GM21717 (cell line): Measurements from ENCODE around the gene ZNF487.
A peak's percentile ranks its signal among the peaks of the same experiment; 100 is the strongest.
"Not testable (repeated sequence)": the region's sequence is repeated elsewhere in the genome, so short reads cannot be mapped to it uniquely, and the experiment has no call there.

Source experiments
- ATAC-seq: cut with Tn5 transposase; IDR thresholded peaks from one replicate; pipeline ENCODE4 v1.9.1; 2021; ENCODE audit warnings: mild to moderate bottlenecking, moderate library complexity; ENCODE audit not compliant: unreplicated experiment

ZNF487 gene

GRCh38 chr10:43436291-43437140, at the start of gene ZNF487:
ZNF487 (plus strand) TSS chr10:43437111; CDS start chr10:43475814, 38,703 bp downstream.
- ATAC-seq: peak; percentile 97

DNA sequence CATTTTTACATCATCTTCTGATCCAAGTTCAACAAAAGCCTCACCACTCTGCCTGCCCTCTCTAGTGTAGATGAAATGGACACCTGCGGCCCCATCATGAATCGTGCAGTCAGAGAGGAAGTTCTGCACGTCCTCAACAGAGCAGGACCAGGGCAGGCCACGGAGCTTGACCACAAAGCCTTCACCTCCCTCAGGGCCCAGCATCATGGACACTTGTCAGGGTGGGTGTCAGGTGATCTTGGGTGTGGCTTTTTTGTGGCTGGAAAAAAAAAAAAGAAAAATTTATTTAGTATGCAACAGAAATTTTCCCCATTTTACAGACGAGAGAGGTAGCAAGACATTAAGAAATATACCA, 49.3 kb upstream of the ZNF487 start:
- ATAC-seq: no peak

GRCh38 chr10:43389867-43390266, 47.0 kb upstream of the ZNF487 start:
- no peak for ATAC-seq

DNA sequence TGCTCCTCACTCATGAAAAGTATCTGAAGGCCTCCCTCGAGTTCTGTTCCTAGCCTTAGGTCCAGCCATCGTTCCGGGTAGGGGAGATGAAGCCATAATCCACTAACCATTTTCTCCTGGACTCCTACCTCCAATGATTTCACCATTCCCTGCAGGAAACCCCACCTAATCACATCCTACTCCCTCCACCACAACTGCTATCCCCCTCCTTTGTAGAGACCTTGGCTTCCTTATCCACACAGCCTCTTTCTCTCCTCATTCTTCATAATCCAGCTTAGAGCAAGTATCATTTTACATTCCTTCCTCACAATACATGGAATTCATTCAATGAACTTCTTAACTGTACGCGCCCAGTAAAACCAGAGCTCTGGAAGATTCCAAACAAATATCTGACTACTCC, 46.6 kb upstream of the ZNF487 start:
- no peak for ATAC-seq

- no peak for ATAC-seq
These were observed 46.2 kb upstream of the ZNF487 start for GRCh38 chr10:43390759-43391158.

DNA sequence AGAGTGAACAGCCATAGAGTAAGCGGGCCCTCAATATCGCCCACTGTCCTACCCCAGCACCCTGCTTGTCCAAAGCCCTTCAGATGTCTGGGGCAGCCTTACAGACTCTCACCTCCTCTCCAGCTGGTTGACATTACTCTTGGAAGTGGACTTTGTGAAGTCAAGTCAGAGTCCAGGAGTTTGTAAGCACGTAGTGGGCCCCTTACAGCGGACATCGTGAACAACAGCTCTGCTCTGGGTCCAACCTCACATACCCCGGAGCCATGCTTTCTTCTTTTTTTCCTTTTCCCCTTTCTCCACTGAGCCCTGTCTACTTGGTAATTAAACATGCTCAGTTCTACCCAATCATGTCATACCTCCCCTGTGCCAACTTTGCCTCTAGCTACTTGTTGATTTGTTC, 45.4 kb upstream of the ZNF487 start:
- no peak for ATAC-seq

GRCh38 chr10:43392748-43393147, 44.2 kb upstream of the ZNF487 start:
- ATAC-seq: no peak

DNA sequence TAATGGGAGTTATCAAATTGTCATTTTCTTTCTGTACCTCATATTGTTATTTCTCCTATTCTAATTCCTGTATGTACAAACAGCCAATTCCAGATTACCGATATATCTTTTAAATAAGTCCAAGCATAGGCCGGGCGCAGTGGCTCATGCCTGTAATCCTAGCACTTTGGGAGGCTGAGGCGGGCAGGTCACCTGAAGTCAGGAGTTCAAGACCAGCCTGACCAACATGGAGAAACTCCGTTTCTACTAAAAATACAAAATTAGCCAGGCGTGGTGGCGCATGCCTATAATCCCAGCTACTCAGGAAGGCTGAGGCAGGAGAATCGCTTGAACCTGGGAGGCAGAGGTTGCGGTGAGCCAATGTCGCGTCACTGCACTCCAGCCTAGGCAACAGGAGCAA, 43.7 kb upstream of the ZNF487 start:
- ATAC-seq: not testable (repeated sequence)

DNA sequence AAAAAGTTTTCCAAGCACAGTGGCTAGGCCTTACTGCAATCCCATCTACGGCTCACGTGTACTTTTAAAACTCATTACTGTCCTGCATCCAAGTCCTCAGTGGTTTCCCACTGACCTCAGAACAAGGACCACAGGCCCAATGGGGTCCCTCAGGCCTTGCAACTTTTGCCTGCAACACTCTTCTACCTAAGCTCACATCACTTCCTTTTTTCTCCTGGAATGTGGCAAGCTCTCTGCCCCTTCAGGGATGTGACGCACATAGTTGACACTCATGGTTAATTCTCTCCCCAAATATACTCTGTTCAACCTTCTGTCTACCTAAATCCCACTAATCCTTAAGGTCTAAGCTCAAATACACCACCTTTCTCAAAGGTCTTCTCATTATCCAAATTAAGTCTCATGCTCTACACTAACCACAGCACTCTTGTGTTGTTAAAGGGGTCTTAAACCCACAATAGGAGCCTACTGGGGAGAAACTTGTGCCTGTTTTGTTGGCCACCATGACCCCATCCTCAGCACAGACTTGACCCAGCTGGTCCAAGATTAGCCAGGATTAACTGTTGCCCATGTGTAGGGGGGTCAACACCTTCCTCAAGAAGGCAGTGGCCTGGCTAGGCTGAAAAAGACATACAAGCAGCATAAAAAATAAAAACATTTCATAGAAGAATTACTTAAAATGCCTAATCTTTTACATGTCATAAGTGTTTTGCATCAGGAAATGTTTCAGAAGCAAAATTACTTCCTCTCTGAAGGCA, 43.1 kb upstream of the ZNF487 start:
- no peak for ATAC-seq

DNA sequence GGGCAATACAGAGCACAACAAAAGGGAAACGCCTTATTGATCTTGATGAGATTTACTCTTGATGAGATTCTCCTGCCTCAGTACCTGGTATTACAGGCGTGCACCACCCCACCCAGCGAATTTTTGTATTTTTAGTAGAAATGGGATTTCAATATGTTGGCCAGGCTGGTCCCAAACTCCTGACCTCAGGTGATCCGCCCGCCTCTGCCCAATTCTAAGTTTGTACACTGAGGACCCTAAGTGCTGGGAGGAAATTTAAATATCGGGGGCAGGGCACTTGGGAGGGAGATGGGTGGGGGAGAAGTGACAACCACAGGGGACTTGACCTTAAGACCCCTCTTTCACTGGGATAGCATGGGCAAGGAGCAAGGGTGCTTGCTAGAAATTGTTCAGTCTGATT, 42.0 kb upstream of the ZNF487 start:
- ATAC-seq: no peak

GRCh38 chr10:43395571-43396060, 41.3 kb upstream of the ZNF487 start:
- ATAC-seq: no peak

GRCh38 chr10:43396061-43396927, 40.6 kb upstream of the ZNF487 start:
- ATAC-seq: peak; percentile 50

DNA sequence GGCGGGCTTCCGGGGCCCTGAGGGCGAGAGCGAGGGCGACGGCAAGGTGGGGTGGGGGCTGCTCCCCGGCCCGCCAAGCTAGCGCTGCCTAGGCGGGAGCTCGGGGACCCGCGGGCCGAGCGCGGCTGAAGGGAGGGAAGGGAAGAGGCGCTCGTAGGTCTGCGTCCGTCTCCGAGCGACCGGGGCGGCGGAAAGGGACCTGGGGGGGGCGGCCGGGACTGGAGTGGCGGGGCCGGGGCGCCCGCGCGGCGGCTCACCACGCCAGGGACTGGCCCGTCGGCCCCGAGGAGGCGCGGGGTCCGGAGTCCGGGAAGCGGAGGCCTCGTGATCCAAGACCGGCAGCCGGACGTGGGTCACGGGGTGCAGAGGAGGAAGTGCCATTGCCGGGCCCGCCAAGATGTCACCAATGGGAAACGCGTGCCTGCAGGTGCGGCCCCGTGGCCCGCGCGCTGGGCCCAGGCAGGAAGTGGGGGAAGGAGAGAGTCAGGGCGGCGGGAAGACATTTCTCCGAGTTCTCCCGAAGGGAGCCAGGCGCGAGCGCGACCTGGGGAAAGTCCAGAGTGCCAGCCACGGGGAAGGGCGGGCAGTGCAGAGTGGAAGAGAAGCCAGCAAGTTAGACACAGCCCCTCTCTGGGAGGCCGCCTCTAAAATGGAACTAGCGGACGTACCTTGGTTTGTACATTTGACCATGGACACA, 39.8 kb upstream of the ZNF487 start:
- ATAC-seq: peak; percentile 84

GRCh38 chr10:43398939-43399319, 38.0 kb upstream of the ZNF487 start:
- no peak for ATAC-seq

DNA sequence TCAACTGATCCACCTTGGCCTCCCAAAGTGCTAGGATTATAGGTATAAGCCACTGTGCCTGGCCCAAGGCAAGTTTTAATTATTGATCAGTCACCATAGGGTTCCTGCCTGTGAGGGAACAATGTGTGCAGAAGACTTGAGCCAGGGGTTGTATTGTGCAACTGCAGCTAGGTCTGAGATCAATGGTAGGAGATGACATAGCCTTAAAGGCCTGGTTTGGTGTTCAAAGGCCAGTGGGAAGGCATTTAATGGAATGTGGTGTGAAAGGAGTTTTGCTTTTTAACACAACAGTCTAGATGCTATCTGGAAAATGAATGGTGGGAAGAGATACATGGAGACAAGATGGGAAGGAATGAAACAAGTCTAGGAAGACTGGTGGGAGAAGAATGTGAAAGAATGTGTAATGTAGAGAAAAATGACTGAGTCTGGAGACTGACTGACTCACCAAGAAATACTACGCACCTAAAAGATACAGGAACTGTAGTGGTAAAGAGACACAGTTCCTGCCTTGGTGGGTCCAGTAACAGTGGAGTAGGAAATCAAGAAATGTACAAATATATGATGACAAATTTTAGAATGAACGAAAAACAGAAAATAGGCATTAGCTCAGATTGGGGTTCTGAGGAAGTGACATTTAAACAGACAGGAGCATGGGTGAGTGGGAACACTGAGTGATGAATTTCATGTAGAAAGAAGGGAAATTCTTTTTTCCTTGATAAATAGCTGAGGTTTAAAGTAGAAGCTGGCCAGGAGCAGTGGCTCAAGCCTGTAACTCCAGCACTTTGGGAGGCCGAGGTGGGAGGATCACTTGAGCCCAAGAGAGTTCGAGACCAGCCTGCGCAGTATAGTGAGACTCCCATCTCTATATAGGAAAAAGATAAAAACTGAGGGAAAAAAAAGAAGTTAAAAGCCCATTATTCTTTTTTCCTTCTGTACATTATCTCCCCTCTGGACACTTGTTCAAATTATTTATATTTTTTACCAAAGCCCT, 37.3 kb upstream of the ZNF487 start:
- no peak for ATAC-seq

- ATAC-seq: no peak
These were observed 35.3 kb upstream of the ZNF487 start for GRCh38 chr10:43401627-43402026.

DNA sequence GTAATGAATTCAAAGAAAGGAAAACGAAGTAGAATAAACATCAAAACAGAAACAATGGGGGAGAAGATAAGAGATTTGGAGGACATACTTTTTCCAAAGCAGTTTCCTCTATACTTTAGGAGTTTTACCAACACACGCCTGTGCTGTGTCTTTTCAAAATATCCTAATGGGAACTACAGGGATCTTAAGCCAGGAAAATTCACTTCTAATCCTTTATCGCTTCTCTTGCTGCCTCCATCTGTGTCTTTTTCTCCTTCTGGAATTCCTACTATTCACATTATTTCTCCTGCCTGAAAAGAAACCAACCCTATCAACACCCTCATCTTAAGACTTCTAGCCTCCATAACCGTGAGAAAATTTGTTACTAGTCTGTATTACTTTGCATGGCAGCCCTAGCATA, 34.7 kb upstream of the ZNF487 start:
- no peak for ATAC-seq

DNA sequence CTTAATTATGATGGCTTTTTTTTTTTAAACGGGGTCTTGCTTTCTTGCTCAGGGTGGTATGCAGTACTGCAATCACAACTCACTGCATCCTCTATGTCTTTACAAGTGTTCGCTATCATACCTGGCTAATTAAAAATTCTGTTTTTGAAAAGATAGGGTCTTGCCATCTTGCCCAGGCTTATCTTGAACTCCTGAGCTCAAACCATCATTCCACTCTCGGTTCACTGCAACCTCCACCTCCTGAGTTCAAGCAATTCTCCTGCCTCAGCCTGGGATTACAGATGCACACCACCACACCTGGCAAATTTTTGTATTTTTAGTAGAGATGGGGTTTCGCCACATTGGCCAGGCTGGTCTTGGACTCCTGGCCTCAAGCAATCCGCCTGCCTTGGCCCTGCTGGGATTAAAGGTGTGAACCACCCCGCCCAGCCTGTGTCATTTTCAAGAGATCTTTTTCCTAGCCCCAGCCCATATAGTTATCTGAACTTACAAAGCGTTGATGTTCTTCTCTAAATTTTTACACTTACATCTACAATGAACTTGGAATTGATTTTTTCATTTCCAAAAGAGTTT, 33.9 kb upstream of the ZNF487 start:
- ATAC-seq: no peak
